ENCODE results near the gene SLC28A1.
A peak's percentile ranks its signal among the peaks of the same experiment; 100 is the strongest.

SLC28A1 gene

DNA sequence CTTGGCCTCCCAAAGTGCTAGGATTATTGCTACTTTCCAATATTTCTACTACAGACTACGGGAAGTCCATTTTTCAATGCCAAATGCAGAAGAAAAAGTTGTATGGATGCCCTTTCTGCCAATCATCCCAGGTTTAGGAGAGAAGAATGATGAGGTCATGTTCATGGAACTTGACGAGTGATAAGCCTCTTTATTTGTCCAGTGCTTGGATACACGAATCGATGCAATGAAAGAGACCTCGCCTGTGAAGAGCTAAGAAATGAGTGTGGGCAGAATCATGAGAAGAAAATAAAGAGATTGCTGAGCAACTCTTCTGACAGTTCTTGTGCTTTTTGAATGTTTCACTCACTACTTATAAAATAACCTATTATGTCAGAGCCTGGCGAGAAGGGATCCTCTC, 996 bp upstream of the SLC28A1 start:
- Histone ChIP-seq H3K9me3 (ENCODE audit: control insufficient read depth in 1 of 2, low read length in 2 of 2) (no peaks in the 10 kb centered on the region), H3K27me3 (ENCODE audit: control insufficient read depth in 1 of 2, insufficient read depth in 2 of 2, low read length in 2 of 2) (no peaks in the 10 kb centered on the region), H3K4me1 (ENCODE audit: control insufficient read depth in 1 of 2, insufficient read depth in 2 of 2, low read length in 2 of 2) (peaks cover 10 to 11% of the 10 kb centered on the region in 2 donors), H3K4me3 (ENCODE audit: low read depth in 1 of 2, low read length in 2 of 2) (no peak overlapping the region), H3K36me3 (ENCODE audit: control insufficient read depth in 1 of 2, insufficient read depth in 2 of 2, low read length in 2 of 2) (no peaks in the 10 kb centered on the region), H3K27ac (ENCODE audit: low read depth, low read length) (no peak overlapping the region), H3K9ac (ENCODE audit: low read depth in 1 of 2, low read length in 2 of 2) (no peak overlapping the region)

GRCh38 chr15:84885801-84886200, 1.3 kb downstream of the SLC28A1 start:
- Histone ChIP-seq H3K9ac (ENCODE audit: low read depth in 1 of 2, low read length in 2 of 2) (no peak overlapping the region), H3K36me3 (ENCODE audit: control insufficient read depth in 1 of 2, insufficient read depth in 2 of 2, low read length in 2 of 2) (no peaks in the 10 kb centered on the region), H3K27me3 (ENCODE audit: control insufficient read depth in 1 of 2, insufficient read depth in 2 of 2, low read length in 2 of 2) (no peaks in the 10 kb centered on the region), H3K4me1 (ENCODE audit: control insufficient read depth in 1 of 2, insufficient read depth in 2 of 2, low read length in 2 of 2) (peaks cover 17 to 18% of the 10 kb centered on the region in 2 donors), H3K4me3 (ENCODE audit: low read depth in 1 of 2, low read length in 2 of 2) (no peak overlapping the region), H3K27ac (ENCODE audit: low read depth, low read length) (no peak overlapping the region), H3K9me3 (ENCODE audit: control insufficient read depth in 1 of 2, low read length in 2 of 2) (no peaks in the 10 kb centered on the region)

- H3K9ac ChIP-seq (ENCODE audit: low read depth in 1 of 2, low read length in 2 of 2) = peak overlapping the region in 1 of 2 donors; percentile 54
Measured at GRCh38 chr15:84886211-84886983, 1.9 kb downstream of the SLC28A1 start.

DNA sequence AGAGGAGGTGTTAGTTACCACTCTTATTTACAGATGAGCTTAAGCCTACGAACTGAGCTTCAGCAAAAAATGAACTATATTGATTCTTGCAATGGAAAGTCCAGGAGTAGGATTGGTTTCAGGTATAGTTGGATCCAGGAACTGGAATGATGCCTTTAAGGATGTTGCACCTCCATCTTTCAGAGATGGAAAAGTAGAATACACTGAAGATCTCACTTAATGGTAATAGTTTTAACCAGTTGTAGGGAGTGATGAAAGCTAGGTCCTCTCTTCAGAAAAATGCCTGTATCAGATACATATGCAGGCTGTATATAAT, 2.5 kb downstream of the SLC28A1 start:
- Histone ChIP-seq H3K27me3 (ENCODE audit: control insufficient read depth in 1 of 2, insufficient read depth in 2 of 2, low read length in 2 of 2) (no peaks in the 10 kb centered on the region), H3K4me3 (ENCODE audit: low read depth in 1 of 2, low read length in 2 of 2) (peak overlapping the region; percentile 49 to 51), H3K9me3 (ENCODE audit: control insufficient read depth in 1 of 2, low read length in 2 of 2) (no peaks in the 10 kb centered on the region), H3K27ac (ENCODE audit: low read depth, low read length) (peak overlapping the region; percentile 10), H3K9ac (ENCODE audit: low read depth in 1 of 2, low read length in 2 of 2) (peak overlapping the region in 1 of 2 donors; percentile 54), H3K4me1 (ENCODE audit: control insufficient read depth in 1 of 2, insufficient read depth in 2 of 2, low read length in 2 of 2) (peaks cover 18 to 23% of the 10 kb centered on the region in 2 donors), H3K36me3 (ENCODE audit: control insufficient read depth in 1 of 2, insufficient read depth in 2 of 2, low read length in 2 of 2) (no peaks in the 10 kb centered on the region)

More at GRCh38 chr15:84886211-84886983, 1.9 kb downstream of the SLC28A1 start:
- H3K4me3 ChIP-seq (ENCODE audit: low read depth in 1 of 2, low read length in 2 of 2) = peak overlapping the region; percentile 49 to 51
- H3K4me1 ChIP-seq (ENCODE audit: control insufficient read depth in 1 of 2, insufficient read depth in 2 of 2, low read length in 2 of 2) = peaks cover 18 to 22% of the 10 kb centered on the region in 2 donors
- no peaks in the 10 kb centered on the region for H3K9me3 ChIP-seq (ENCODE audit: control insufficient read depth in 1 of 2, low read length in 2 of 2)
- H3K36me3 ChIP-seq (ENCODE audit: control insufficient read depth in 1 of 2, insufficient read depth in 2 of 2, low read length in 2 of 2) = no peaks in the 10 kb centered on the region
- H3K27me3 ChIP-seq (ENCODE audit: control insufficient read depth in 1 of 2, insufficient read depth in 2 of 2, low read length in 2 of 2) = no peaks in the 10 kb centered on the region
- H3K27ac ChIP-seq (ENCODE audit: low read depth, low read length) = peak overlapping the region; percentile 10

- H3K27ac ChIP-seq (ENCODE audit: low read depth, low read length) = no peak overlapping the region
- peak overlapping the region in 1 of 2 donors; percentile 51 for H3K4me3 ChIP-seq (ENCODE audit: low read depth in 1 of 2, low read length in 2 of 2)
- peak overlapping the region in 1 of 2 donors; percentile 15 for H3K9ac ChIP-seq (ENCODE audit: low read depth in 1 of 2, low read length in 2 of 2)
- H3K27me3 ChIP-seq (ENCODE audit: control insufficient read depth in 1 of 2, insufficient read depth in 2 of 2, low read length in 2 of 2) = no peaks in the 10 kb centered on the region
- peaks cover 18 to 23% of the 10 kb centered on the region in 2 donors for H3K4me1 ChIP-seq (ENCODE audit: control insufficient read depth in 1 of 2, insufficient read depth in 2 of 2, low read length in 2 of 2)
- H3K36me3 ChIP-seq (ENCODE audit: control insufficient read depth in 1 of 2, insufficient read depth in 2 of 2, low read length in 2 of 2) = no peaks in the 10 kb centered on the region
- H3K9me3 ChIP-seq (ENCODE audit: control insufficient read depth in 1 of 2, low read length in 2 of 2) = no peaks in the 10 kb centered on the region
Measured at GRCh38 chr15:84887938-84888337, 3.5 kb downstream of the SLC28A1 start.

GRCh38 chr15:84888639-84889038, 4.2 kb downstream of the SLC28A1 start:
- H3K27ac ChIP-seq (ENCODE audit: low read depth, low read length) = no peak overlapping the region
- H3K36me3 ChIP-seq (ENCODE audit: control insufficient read depth in 1 of 2, insufficient read depth in 2 of 2, low read length in 2 of 2) = no peaks in the 10 kb centered on the region
- H3K27me3 ChIP-seq (ENCODE audit: control insufficient read depth in 1 of 2, insufficient read depth in 2 of 2, low read length in 2 of 2) = no peaks in the 10 kb centered on the region
- peaks cover 18 to 23% of the 10 kb centered on the region in 2 donors for H3K4me1 ChIP-seq (ENCODE audit: control insufficient read depth in 1 of 2, insufficient read depth in 2 of 2, low read length in 2 of 2)
- H3K9ac ChIP-seq (ENCODE audit: low read depth in 1 of 2, low read length in 2 of 2) = peak overlapping the region in 1 of 2 donors; percentile 15
- no peak overlapping the region for H3K4me3 ChIP-seq (ENCODE audit: low read depth in 1 of 2, low read length in 2 of 2)
- H3K9me3 ChIP-seq (ENCODE audit: control insufficient read depth in 1 of 2, low read length in 2 of 2) = no peaks in the 10 kb centered on the region

GRCh38 chr15:84889313-84889990, 5.0 kb downstream of the SLC28A1 start:
- Histone ChIP-seq H3K4me3 (ENCODE audit: low read depth in 1 of 2, low read length in 2 of 2) (no peak overlapping the region), H3K27me3 (ENCODE audit: control insufficient read depth in 1 of 2, insufficient read depth in 2 of 2, low read length in 2 of 2) (no peaks in the 10 kb centered on the region)

DNA sequence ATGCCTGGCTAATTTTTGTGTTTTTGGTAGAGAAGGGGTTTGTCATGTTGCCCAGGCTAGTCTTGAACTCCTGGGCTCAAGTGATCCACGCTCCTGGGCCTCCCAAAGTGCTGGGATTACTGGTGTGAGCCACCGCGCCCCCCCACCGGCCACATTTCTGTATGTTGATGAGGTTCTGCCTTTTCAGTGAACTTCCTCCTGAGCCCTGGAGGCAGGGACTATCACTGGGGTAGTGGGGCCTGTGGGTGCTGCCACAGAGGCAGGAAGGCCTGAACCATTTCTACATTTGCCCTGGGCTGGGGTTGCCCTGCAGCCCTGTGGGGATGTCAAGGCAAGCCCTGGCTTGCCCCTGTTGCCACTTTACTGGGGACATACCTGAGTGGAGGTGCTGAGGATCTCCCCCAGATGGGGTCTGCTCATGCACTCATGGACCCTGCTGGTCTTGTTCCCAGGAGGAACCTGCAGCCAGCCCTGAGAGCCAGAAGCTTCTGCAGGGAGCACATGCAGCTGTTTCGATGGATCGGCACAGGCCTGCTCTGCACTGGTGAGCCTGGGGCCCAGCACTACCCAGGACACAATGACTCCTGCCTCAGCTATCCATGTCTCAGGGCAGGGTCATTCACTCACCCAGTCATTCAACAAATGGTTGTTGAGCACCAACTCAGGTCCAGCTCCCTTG, 5.7 kb downstream of the SLC28A1 start:
- H3K27me3 ChIP-seq (ENCODE audit: control insufficient read depth in 1 of 2, insufficient read depth in 2 of 2, low read length in 2 of 2) = no peaks in the 10 kb centered on the region
- H3K27ac ChIP-seq (ENCODE audit: low read depth, low read length) = no peak overlapping the region
- H3K36me3 ChIP-seq (ENCODE audit: control insufficient read depth in 1 of 2, insufficient read depth in 2 of 2, low read length in 2 of 2) = no peaks in the 10 kb centered on the region
- H3K4me1 ChIP-seq (ENCODE audit: control insufficient read depth in 1 of 2, insufficient read depth in 2 of 2, low read length in 2 of 2) = peaks cover 7 to 19% of the 10 kb centered on the region in 2 donors
- H3K4me3 ChIP-seq (ENCODE audit: low read depth in 1 of 2, low read length in 2 of 2) = no peak overlapping the region
- H3K9ac ChIP-seq (ENCODE audit: low read depth in 1 of 2, low read length in 2 of 2) = no peak overlapping the region
- no peaks in the 10 kb centered on the region for H3K9me3 ChIP-seq (ENCODE audit: control insufficient read depth in 1 of 2, low read length in 2 of 2)

More at GRCh38 chr15:84889313-84889990, 5.0 kb downstream of the SLC28A1 start:
- no peak overlapping the region for H3K9ac ChIP-seq (ENCODE audit: low read depth in 1 of 2, low read length in 2 of 2)
- no peaks in the 10 kb centered on the region for H3K36me3 ChIP-seq (ENCODE audit: control insufficient read depth in 1 of 2, insufficient read depth in 2 of 2, low read length in 2 of 2)
- H3K27ac ChIP-seq (ENCODE audit: low read depth, low read length) = no peak overlapping the region
- H3K4me1 ChIP-seq (ENCODE audit: control insufficient read depth in 1 of 2, insufficient read depth in 2 of 2, low read length in 2 of 2) = peaks cover 10 to 19% of the 10 kb centered on the region in 2 donors
- no peaks in the 10 kb centered on the region for H3K9me3 ChIP-seq (ENCODE audit: control insufficient read depth in 1 of 2, low read length in 2 of 2)

DNA sequence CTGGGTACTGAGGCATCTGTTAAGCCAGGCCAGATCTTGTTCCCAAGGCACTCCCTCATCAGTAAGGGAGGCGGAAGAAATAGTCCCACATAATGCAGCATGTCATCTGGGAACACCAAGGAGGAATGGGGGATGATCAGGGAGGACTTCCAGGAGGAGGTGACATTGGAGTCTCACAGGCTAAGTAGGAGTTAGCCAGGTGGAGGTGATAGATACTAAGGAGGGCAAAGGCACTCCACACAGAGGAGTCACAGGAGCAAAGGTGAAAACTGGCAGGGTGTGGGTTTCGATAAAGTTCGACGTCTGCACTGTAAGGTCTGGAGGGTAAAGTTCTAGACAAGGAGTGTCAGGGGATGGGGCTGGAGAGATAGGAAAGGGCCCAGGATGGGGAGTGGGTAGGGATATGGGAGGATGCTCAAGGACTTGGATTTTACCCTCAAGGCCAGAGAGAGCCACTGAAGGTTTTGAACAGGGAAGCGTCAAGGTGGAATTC, 6.3 kb downstream of the SLC28A1 start:
- Histone ChIP-seq H3K4me1 (ENCODE audit: control insufficient read depth in 1 of 2, insufficient read depth in 2 of 2, low read length in 2 of 2) (peaks cover 7 to 19% of the 10 kb centered on the region in 2 donors), H3K4me3 (ENCODE audit: low read depth in 1 of 2, low read length in 2 of 2) (no peak overlapping the region), H3K27me3 (ENCODE audit: control insufficient read depth in 1 of 2, insufficient read depth in 2 of 2, low read length in 2 of 2) (no peaks in the 10 kb centered on the region), H3K9ac (ENCODE audit: low read depth in 1 of 2, low read length in 2 of 2) (no peak overlapping the region), H3K9me3 (ENCODE audit: control insufficient read depth in 1 of 2, low read length in 2 of 2) (no peaks in the 10 kb centered on the region), H3K27ac (ENCODE audit: low read depth, low read length) (no peak overlapping the region), H3K36me3 (ENCODE audit: control insufficient read depth in 1 of 2, insufficient read depth in 2 of 2, low read length in 2 of 2) (no peaks in the 10 kb centered on the region)

DNA sequence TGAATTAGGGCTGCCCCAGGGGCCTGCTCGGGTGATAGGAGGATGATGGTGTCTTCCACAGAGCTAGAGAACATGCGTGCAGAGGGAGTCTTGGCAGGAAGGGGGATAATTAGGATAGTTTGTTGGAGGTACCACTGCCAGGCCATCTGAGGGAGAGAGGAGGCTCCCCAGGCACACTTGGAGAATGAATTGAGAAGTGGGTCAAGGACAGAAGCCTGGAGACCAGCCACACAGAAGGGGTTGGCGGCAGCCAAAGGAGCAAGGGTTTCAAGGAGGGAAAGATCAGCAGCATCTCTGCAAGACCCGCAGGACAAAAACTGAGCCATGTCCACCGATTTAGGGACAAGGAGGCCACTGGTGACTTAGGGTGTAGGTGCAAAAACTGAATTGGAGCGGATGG, 6.9 kb downstream of the SLC28A1 start:
- Histone ChIP-seq H3K36me3 (ENCODE audit: control insufficient read depth in 1 of 2, insufficient read depth in 2 of 2, low read length in 2 of 2) (no peaks in the 10 kb centered on the region), H3K4me1 (ENCODE audit: control insufficient read depth in 1 of 2, insufficient read depth in 2 of 2, low read length in 2 of 2) (peaks cover 7 to 19% of the 10 kb centered on the region in 2 donors), H3K4me3 (ENCODE audit: low read depth in 1 of 2, low read length in 2 of 2) (no peak overlapping the region), H3K27me3 (ENCODE audit: control insufficient read depth in 1 of 2, insufficient read depth in 2 of 2, low read length in 2 of 2) (no peaks in the 10 kb centered on the region), H3K9me3 (ENCODE audit: control insufficient read depth in 1 of 2, low read length in 2 of 2) (no peaks in the 10 kb centered on the region), H3K27ac (ENCODE audit: low read depth, low read length) (no peak overlapping the region), H3K9ac (ENCODE audit: low read depth in 1 of 2, low read length in 2 of 2) (no peak overlapping the region)

Data from duodenal mucosa (tissue), 2 donors.